Duodenal mucosa (tissue), 2 donors: ENCODE measurements around the gene HMX1.

Experiments used
- H3K27ac ChIP-seq: one replicate; pipeline ENCODE4 v1.7.0; 2013; ENCODE audit warnings: low read depth, low read length
- H3K27me3 ChIP-seq, 2 donors: one replicate each; pipeline ENCODE4 v1.7.0; 2013; ENCODE audit warnings: low read length in 2 of 2, control low read depth in 1 of 2; ENCODE audit not compliant: insufficient read depth in 2 of 2, control insufficient read depth in 1 of 2
- H3K36me3 ChIP-seq, 2 donors: one replicate each; pipeline ENCODE4 v1.7.0; 2013; ENCODE audit warnings: low read length in 2 of 2, control low read depth in 1 of 2; ENCODE audit not compliant: insufficient read depth in 2 of 2, control insufficient read depth in 1 of 2
- H3K4me1 ChIP-seq, 2 donors: one replicate each; pipeline ENCODE4 v1.7.0; 2013; ENCODE audit warnings: low read length in 2 of 2, control low read depth in 1 of 2; ENCODE audit not compliant: insufficient read depth in 2 of 2, control insufficient read depth in 1 of 2
- H3K4me3 ChIP-seq, 2 donors: one replicate each; pipeline ENCODE4 v1.7.0; 2013; ENCODE audit warnings: low read length in 2 of 2, low read depth in 1 of 2
- H3K9ac ChIP-seq, 2 donors: one replicate each; pipeline ENCODE4 v1.7.0; 2013; ENCODE audit warnings: low read length in 2 of 2, low read depth in 1 of 2
- H3K9me3 ChIP-seq, 2 donors: one replicate each; pipeline ENCODE4 v1.7.0; 2013; ENCODE audit warnings: low read length in 2 of 2, control low read depth in 1 of 2; ENCODE audit not compliant: control insufficient read depth in 1 of 2

HMX1 gene

GRCh38 chr4:8862334-8862733, 9.3 kb downstream of the HMX1 start:
- H3K9ac ChIP-seq = no peak overlapping the region
- peaks cover 88 to 89% of the 10 kb centered on the region in 2 donors for H3K27me3 ChIP-seq
- no peaks in the 10 kb centered on the region for H3K4me1 ChIP-seq
- no peaks in the 10 kb centered on the region for H3K36me3 ChIP-seq
- no peak overlapping the region for H3K27ac ChIP-seq
- H3K9me3 ChIP-seq = no peaks in the 10 kb centered on the region
- H3K4me3 ChIP-seq = no peak overlapping the region

DNA sequence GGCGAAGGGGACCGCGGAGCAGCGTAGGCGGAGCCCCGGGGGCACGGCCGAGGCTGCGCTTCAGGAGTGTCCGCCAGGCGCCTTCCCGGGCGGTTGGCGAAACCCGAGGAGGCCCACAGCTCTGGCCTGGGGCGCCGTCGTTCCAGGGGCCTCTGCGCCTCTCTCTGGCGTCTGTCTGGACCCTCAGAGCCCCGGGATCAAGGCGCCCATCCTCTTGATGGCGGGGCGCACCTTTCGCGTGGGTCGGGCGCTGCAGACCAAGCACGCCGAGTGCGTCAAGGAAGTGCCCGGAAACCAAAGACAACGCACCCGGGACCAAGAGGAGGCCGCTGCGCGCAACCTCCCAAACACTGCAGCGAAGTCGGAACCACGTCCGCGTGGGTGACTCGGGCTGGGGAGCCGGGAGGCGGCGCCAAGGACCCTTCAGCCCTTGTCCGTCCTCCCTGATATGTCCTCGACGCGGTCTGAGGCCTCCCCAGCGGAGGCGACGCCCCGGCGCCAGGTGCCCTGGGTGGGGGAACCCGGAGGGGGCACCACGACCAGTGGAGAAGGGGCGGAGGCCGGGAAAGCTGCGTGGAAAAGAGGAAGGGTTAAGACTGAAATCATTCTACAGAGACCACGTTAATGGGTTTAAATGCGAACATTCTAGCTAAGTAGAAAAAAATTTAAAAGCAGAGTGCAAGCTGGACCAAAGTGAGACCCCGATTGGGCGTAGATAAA, 9.9 kb downstream of the HMX1 start:
- Histone ChIP-seq H3K4me1 (no peaks in the 10 kb centered on the region), H3K27ac (no peak overlapping the region), H3K36me3 (no peaks in the 10 kb centered on the region), H3K27me3 (peaks cover 87 to 88% of the 10 kb centered on the region in 2 donors), H3K4me3 (no peak overlapping the region), H3K9me3 (no peaks in the 10 kb centered on the region), H3K9ac (no peak overlapping the region)

GRCh38 chr4:8860892-8861575, 10.6 kb downstream of the HMX1 start:
- no peaks in the 10 kb centered on the region for H3K9me3 ChIP-seq
- no peak overlapping the region for H3K27ac ChIP-seq
- no peaks in the 10 kb centered on the region for H3K36me3 ChIP-seq
- peaks cover 83 to 87% of the 10 kb centered on the region in 2 donors for H3K27me3 ChIP-seq
- H3K4me1 ChIP-seq = no peaks in the 10 kb centered on the region
- no peak overlapping the region for H3K9ac ChIP-seq
- no peak overlapping the region for H3K4me3 ChIP-seq

DNA sequence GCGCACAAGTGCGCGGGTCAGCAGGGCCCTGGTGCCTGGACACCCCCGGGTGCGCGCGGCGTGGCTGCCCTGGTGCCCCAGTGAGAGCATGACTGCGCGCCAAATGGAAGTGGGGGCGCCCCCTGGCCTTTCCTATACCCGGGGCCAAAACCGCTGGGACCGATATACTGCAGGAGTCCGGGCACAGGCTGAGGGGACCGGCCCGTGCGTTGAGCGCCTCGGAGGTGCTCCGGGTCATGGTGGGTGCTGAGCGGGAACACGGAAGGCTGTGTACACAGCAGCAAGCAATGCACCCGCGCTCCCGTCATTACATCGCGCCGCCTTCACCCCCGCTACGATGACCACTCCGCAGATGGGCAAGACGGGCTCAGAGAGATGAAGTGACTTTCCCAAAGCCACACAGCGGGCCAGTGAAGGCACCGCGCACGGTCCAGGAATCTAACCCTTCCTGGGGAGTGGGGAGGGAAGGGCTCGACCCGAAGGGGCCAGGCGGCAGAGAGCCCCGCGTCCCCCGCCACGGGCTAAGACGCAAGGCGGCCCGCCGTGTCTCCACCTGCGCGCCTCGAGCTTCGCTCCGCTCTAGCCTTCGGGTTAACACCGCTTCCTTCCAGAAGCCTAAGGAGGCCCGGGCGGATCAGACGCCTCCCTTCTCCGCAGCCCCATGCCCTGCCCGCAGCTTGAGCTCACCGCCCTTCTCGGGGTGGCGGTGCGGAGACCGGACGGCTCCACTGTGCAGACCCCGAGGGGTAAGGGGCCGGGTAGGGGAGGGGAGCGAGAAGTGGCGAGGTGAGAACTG, 11.3 kb downstream of the HMX1 start:
- Histone ChIP-seq H3K27me3 (peaks cover 88 to 92% of the 10 kb centered on the region in 2 donors), H3K4me1 (no peaks in the 10 kb centered on the region), H3K9ac (no peak overlapping the region), H3K36me3 (no peaks in the 10 kb centered on the region), H3K4me3 (no peak overlapping the region), H3K9me3 (no peaks in the 10 kb centered on the region), H3K27ac (no peak overlapping the region)

- no peaks in the 10 kb centered on the region for H3K9me3 ChIP-seq
- no peak overlapping the region for H3K9ac ChIP-seq
- peaks cover 89 to 92% of the 10 kb centered on the region in 2 donors for H3K27me3 ChIP-seq
- H3K36me3 ChIP-seq = no peaks in the 10 kb centered on the region
- H3K27ac ChIP-seq = no peak overlapping the region
- no peaks in the 10 kb centered on the region for H3K4me1 ChIP-seq
- no peak overlapping the region for H3K4me3 ChIP-seq
Observed at GRCh38 chr4:8859550-8860095, 12.0 kb downstream of the HMX1 start.

DNA sequence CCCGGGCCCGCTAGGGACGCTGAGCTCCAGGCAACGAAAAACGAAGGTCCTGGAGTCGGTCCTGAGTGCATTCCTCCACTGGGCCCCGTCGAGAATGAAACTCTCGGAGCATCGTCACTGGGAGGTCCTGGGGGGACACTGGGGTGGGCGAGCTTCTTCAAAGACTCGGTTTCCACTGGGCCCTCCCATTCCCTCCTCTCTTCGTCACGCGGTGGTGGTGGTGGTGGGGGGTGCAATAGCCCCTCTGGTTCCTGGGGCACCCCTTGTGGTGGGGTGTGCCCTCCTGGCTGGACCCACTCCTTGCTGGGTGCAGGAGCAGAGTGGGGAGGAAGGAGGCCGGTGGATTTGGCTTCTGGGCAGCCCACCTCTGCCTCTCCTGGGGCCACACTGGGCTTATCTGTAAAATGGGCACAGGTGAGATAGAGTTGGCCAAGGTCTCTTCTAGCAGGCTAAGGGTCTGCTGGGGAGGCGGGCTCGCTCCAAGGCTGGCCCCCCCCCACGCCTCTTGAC, 12.9 kb downstream of the HMX1 start:
- H3K4me3 ChIP-seq = no peak overlapping the region
- no peaks in the 10 kb centered on the region for H3K36me3 ChIP-seq
- H3K27me3 ChIP-seq = peaks cover 90 to 91% of the 10 kb centered on the region in 2 donors
- H3K9me3 ChIP-seq = no peaks in the 10 kb centered on the region
- H3K4me1 ChIP-seq = no peaks in the 10 kb centered on the region
- no peak overlapping the region for H3K27ac ChIP-seq
- H3K9ac ChIP-seq = no peak overlapping the region

DNA sequence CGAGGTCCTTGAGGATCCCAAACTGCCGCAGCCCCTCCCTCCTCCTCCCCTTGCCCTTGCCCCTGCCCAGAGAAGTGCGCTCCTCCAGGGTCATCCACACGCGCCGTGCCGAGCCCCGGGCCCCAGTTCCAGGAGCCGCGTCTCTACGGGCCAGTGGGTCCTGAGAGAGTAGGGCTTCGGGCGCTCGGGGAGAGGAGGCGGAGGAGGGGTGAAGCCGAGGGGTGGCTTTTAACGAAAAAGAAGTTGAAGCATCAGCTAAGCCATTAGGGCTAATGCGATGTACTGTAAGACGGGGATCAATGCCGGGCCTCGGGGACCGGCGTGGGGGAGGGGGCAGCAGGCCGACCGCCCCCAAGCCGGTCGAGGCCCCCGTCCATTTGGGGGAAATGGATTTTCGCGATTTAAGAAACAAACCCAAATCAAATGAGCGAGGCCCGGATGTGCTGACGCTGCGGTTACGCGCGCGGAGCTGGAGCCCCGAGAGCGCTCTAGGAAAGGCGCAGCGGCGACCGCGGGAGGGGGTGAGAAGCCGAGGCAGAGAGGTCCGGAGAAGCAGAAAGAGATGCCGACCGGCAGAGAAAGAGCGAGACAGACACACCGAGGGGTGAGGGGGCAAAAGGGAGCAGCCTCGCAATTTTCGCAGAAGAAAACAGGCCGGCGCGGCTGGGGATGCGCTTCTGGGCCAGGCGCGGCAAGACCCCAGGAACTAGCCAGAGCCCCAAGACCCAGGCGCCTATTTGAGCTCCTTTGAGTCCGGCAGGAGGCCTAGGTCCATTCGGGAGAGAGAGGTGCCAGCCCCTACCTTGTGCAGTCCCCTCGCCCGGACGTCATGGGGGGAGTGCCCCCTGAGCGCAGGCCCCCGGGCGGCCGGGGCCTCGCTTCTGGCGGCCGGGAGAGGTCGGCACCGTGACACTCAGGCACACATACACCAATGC, 13.6 kb downstream of the HMX1 start:
- H3K27me3 ChIP-seq = peaks cover 82 to 84% of the 10 kb centered on the region in 2 donors
- no peak overlapping the region for H3K27ac ChIP-seq
- no peak overlapping the region for H3K4me3 ChIP-seq

DNA sequence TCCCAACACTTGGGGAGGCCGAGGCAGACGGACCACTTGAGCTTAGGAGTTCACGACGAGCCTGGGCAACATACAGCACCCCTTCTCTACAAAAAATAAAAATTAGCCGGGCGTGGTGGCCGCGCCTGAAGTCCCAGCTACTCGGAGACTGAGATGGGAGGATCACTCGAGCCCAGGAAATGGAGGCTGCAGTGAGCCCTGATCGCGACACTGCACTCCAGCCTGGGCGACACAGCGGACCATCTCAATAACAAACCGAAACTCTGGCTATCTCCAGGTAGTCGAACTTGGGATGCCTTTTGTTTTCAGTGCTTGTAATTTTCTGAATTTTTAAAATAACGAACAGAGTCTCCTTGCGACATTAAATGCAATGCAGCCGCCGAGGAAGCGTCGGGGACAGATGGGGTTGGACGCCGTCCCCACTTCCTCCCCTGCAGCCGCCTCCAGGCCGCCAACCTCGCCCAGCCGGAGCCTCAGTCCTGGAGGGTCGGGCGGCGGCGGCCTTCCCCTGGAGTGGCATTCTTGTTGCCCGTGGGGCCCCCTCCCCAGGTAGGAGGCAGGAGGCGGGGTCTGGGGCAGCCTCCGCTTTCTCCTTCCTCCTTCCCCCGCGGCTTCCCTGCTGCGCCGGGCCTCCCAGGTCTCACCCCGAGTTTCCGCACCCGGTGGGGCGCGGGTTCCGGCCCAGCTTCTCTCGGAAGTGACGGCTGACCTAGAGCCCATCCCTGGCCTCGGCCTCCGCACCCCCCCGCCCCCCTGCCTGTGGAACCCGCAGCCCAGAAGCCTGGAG, 14.6 kb downstream of the HMX1 start:
- Histone ChIP-seq H3K9me3 (no peaks in the 10 kb centered on the region), H3K36me3 (no peaks in the 10 kb centered on the region), H3K27me3 (peaks cover 72 to 74% of the 10 kb centered on the region in 2 donors), H3K9ac (no peak overlapping the region), H3K4me3 (no peak overlapping the region), H3K4me1 (no peaks in the 10 kb centered on the region), H3K27ac (no peak overlapping the region)

More for the DNA sequence above, 13.6 kb downstream of the HMX1 start:
- Histone ChIP-seq H3K4me1 (no peaks in the 10 kb centered on the region), H3K9ac (no peak overlapping the region), H3K9me3 (no peaks in the 10 kb centered on the region), H3K36me3 (no peaks in the 10 kb centered on the region)

GRCh38 chr4:8855818-8856245, 15.8 kb downstream of the HMX1 start:
- H3K36me3 ChIP-seq = no peaks in the 10 kb centered on the region
- H3K9me3 ChIP-seq = no peaks in the 10 kb centered on the region
- H3K27ac ChIP-seq = no peak overlapping the region
- H3K27me3 ChIP-seq = peaks cover 62 to 66% of the 10 kb centered on the region in 2 donors
- H3K4me1 ChIP-seq = no peaks in the 10 kb centered on the region
- no peak overlapping the region for H3K9ac ChIP-seq
- H3K4me3 ChIP-seq = no peak overlapping the region
